HG02571 (cell line): ENCODE measurements around the gene TBPL1.
A peak's percentile ranks its signal among the peaks of the same experiment; 100 is the strongest.
"Not testable (repeated sequence)": the region's sequence is repeated elsewhere in the genome, so short reads cannot be mapped to it uniquely, and the experiment has no call there.

Experiments
- ATAC-seq: cut with Tn5 transposase; IDR thresholded peaks from one replicate; pipeline ENCODE4 v1.9.1; 2021; ENCODE audit warnings: mild to moderate bottlenecking, moderate library complexity; ENCODE audit not compliant: unreplicated experiment

Gene TBPL1

DNA sequence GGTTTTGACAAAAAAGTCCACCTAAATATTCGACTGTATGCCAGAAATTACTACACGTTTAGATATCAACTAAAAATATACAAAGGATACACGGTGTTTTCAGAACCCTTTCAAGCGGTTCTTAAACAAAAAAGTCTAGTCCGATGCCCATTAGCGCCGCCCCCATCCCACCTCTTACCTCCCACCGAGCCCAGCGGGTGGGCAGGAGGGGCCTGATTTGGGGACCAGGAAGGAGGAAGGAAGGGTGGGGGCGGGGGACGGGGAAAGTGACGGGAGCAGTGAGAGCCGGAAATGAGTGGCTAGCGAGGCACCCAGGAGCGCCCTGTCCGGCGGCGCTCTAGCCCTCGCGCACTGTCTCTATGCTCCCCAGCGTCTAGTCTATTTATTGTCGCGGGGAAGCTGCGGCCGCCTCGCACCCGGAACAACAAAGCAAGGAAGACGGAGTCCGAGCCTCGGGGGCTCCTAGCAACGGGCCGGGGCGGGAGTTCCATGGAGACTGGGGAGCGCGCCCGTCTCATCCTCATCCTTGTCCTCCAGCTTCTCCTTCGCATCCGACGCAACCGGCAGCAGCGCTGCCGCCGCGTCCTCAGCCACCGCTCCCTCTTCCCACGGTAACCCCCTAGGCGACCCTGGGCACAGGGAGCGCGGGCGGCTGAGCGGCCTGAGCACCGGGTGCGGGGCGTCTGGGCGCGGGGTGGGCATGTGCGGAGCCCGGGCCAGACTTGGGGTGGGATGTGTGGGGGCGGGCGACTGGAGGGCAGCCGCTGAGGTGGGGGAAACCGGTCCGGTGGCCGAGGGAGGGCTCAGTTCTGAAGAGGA lies at the start of gene TBPL1:
Gene TBPL1 (plus strand): TSS at position 410 of the 819 bp plus-strand sequence. CDS start 26,902 bp downstream, outside the sequence.
- ATAC-seq = peak; percentile 89

DNA sequence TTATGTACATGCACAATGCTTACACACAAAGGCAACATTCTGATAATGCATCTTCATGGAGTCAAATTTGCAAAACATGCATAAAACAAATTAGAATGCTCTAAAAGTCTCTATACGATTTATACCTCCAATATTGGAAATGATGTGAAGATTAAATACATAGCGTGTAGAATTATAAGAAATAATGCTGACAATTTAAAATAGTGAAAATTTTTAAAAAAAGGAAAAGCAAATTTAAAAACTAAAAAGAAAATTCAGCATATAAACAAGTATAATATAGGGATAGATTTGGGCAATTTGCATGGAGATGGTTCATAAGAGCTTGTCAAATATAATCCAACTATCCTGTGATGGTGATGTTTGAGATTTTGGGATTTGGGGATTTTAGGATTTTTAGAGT lies 49.2 kb upstream of the TBPL1 start:
- ATAC-seq = no peak

DNA sequence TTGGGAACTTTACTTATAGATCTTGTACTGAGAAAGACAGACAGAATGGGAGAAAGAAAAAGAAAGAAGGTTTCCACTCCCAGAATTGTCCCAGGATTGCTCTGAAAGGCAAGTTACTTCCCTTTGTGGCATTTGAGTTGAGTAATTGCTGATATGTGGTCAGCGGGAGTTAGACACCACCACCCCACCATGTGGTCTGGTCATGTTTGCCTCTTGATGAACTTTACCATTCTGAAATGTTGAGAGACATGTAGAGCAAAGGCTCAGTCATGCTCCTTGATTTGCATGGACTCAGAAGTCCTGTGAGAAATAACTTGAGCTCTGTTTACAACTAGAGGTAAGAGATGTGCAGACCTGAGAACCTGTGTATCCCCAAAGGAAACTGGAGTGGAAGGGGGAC lies 47.0 kb upstream of the TBPL1 start:
- ATAC-seq = no peak

DNA sequence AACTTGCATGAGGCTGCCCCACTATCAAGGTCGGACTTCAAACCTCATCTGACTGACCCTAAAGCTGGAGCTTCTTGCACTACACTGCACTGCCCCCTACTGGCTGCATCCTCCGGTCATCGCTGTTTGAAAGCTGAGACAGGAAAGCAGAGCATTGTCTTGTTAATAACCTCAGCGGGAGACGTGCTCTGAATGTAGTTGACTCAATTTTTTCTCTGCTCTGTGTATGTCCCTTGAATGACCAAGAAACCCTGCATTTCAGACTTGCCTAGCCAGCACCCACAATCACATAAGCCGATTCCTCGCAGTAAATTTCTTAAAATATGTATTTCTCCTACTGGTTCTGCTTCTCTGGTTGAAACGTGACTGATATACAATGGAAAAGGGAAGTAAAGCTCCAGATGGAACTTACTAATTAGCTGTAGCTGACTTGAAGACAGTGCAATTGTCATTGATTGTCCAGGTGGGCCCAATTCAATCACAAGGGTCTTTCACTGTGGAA lies 36.3 kb upstream of the TBPL1 start:
- peak; percentile 74 for ATAC-seq

DNA sequence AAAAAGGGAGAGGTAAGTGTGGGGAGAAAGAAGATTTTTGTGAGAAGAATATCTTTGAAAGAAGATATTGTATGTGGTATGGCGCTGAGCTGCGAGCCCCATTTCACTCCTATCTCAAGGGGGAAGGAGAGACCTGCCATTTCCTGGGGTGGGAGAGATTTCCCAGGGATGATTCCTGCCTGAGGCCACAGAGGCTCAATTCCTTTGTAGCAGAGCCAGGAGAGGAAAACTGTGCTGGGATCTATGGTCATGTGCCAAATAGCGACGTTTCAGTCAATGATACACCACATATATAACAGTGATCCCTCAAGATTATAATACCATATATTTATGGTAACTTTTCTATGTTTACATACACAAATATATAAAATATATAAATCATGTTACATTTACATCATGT lies 35.2 kb upstream of the TBPL1 start:
- no peak for ATAC-seq

DNA sequence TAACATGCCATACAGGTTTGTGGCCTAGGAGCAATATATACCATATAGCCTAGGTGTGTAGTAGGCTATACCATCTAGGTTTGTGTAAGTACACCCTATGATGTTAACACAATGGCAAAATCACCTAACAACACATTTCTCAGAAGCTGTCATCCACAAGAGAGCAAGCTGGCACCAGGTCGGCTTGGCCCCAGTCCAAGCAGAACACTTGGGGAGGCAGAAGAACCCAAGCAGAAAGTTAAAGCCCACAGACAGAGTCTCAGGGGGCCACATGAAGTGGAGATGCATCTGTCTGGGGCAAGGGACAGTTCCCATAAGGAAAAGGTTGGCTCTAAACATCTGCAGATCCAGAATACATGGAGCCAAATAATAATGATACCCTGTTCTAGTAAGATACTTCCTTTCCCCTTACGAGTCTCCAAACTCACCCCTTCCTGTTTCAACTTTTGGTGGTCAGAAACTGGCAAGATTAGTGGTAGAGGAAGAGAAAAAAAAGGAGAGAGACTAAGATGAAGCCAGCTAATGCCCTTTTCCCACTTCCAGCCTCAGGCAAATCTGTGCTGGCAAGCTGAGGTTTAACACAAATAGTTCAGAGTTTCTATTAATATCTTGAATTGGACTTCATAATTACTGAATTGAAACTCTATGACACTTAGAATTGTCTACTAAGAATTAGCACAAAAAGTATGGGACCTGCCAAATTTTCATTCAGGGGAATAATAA lies 34.7 kb upstream of the TBPL1 start:
- ATAC-seq = no peak

DNA sequence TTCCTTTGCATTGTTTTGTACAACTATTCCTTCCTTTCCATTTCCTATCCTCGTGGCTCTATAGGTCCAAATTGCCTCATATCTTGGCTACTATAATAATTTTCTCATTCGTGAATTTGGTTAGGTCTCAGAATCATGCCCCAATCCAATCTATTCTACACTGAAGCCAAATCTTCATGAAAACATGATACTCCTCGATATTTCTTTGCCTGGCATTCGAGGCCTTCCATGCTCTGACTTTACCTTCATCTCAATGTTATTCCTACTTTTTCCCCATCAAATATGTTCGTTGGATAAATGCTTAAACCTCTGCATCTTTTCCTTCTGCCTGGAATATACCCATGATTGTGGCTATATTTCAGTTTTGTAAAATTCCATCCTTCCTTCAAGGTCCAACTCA lies 33.7 kb upstream of the TBPL1 start:
- no peak for ATAC-seq

DNA sequence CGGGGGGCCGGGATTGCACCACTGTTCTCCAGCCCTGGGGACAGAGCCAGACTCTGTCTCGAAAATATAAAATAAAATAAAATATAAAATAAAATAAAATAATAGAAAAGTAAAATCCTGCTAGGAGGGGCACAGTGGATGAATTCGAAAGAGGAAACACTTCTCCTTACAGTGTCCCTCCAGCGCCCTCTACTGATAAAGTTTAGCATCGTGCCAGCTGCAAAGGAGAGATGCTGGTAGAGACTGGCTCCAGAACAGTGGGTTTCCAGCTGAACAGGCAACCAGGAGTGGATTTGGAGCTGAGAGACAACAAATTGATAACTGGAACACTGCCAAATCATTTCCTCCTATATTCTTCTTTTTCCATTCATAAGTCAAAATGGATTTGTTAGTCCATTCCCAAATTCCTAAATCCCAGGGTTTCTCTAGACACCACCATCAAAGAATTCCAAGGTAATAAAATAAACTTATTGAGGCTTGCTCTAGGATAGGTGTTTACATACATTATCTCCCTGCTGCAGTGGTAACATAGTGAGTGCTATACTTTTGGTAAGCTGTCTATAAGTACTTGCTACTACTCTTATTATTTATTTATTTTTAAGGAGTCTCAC lies 31.7 kb upstream of the TBPL1 start:
- no peak for ATAC-seq

DNA sequence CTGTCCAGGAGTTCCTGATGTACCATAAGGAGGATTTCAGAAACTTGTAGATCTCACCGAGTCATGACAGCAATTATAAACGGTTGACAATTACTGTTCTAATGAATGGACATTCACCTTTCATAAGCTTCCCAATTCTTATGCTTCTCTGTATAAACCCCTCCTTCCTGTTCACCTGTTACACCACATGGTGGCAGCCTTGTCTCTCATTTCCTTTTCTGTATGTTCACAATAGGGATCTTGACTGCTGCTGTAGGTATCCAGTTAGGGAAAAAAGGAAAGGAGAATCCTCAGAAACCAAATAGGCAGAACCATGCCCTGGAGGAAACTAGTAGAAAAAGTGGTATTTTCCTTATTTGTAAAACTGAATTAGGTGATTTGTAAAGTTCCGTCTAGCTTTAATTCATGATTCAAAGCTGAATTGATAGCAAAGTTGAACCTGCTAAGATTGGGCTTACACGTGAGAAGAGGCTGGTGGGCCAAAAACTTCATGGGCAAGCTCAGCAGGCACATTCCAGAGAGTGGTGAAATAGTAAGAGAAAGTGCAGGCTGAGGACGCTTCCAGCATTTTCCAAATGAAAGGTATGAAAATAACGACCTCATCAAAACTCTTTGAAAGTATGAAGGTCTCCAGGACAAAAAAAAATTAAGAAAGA lies 29.0 kb upstream of the TBPL1 start:
- peak; percentile 87 for ATAC-seq

DNA sequence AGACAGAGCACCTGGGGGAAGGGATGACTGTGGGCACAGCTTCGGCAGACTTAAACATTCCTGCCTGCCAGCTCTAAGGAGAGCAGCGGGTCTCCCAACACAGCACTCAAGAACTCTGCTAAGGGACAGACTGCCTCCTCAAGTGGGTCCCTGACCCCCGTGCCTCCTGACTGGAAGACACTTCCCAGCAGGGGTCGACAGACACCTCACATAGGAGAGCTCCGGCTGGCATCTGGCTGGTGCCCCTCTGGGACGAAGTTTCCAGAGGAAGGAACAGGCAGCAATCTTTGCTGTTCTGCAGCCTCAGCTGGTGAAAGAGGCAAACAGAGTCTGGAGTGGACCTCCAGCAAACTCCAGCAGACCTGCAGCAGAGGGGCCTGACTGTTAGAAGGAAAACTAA lies 21.8 kb upstream of the TBPL1 start:
- ATAC-seq = not testable (repeated sequence)

DNA sequence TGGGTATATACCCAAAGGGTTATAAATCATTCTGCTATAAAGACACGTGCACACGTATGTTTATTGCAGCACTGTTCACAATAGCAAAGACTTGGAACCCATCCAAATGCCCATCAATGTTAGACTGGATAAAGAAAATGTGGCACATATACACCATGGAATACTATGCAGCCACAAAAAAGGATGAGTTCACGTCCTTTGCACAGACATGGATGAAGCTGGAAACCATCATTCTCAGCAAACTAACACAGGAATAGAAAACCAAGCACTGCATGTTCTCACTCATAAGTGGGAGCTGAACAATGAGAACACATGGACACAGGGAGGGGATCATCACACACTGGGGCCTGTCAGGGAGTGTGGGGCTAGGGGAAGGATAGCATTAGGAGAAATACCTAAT lies 16.7 kb upstream of the TBPL1 start:
- not testable (repeated sequence) for ATAC-seq

DNA sequence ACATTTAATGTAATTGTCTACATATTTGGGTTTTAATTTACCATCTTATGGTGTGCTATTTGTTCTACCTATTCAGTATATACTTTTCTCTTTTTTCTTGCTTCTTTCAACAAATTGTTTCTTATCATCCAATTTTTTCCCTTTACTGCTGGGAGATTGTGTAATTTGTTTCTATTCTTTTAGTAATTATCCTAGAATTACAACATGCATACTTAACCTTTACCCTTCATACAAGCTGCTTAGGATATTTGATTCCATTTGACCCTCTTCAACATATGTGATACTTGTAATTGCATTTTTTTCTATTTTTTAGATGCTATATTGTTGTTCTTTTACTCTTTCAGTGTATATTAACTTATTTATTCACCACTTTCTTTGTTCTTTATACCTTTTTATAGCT lies 15.1 kb upstream of the TBPL1 start:
- ATAC-seq = no peak

DNA sequence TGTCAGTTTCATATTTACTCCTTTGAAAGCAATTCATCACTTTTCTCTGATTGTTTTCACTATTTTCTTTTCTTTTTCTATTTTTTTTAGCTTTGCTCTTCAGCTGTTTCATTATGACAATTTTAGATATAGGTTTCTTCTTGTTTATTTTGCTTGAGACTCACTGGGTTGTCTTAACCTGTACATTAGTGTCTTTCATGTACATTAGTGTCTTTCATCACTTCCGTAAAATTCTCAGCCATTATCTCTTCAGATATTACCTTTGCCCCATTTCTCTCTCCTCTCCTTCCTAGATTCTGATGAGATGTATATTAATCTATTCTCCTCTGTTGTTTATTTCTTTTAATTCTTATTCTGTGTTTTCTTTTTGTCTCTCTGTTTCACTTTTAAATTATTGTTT lies 14.5 kb upstream of the TBPL1 start:
- ATAC-seq = no peak

DNA sequence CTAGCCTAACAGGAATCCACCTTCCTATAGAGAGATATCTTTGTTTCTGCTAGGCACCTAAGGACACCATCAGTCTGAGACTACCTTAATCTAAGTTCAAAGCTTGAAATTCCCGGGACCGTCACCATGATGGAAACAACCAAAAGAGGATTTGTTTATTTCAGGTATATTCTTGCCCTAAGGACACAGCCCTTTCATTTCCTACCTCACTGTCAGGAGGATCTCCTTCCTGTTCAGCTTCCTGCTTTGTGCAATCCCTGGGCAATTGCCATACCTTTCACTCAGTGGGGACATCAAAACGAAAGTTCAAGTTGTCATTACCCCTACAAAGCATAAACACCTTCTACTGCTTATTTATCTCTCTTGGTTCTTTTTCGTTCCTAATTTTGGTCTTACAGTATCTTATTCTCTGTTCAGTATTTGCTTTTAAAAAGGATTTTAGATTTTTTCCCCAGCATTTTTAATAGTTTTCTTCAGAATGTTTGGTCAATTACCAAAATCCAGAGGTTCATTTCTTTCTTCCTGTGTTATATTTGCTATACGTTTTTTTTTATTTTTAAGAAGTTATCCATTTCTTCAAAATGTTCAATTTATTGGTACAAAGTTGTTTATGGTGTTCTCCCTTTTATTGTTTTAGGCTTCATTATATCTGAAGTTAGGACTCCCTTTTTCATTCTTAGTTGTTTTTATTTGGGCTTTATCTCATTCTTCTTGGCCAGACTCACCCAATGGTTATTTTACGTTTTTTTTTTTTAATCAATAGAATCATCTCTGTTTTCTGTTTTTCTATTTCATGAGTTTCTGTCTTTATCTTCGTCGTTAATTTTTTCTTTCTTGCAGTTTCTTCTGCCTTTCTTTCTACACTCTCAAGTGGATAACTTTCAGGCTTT lies 13.0 kb upstream of the TBPL1 start:
- ATAC-seq = no peak

DNA sequence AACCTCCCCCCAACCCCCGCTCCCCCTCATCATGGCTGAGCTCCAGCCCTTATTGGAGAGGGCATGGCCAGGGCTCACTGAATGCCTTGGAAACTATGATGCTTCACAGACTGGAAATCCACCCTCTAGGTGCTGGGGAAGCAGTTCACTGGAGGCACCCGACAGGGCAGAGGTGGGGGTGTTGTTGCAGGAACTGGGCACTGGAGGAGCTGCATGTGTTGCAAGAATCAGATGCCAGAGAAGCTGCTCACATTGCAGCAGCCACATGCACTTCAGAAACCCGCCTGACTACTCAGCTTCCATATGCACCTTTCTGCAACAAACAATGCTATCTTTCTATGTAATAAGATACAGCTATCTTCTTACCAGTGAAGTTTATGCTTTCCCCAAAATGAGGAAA lies 7.9 kb upstream of the TBPL1 start:
- ATAC-seq = no peak

DNA sequence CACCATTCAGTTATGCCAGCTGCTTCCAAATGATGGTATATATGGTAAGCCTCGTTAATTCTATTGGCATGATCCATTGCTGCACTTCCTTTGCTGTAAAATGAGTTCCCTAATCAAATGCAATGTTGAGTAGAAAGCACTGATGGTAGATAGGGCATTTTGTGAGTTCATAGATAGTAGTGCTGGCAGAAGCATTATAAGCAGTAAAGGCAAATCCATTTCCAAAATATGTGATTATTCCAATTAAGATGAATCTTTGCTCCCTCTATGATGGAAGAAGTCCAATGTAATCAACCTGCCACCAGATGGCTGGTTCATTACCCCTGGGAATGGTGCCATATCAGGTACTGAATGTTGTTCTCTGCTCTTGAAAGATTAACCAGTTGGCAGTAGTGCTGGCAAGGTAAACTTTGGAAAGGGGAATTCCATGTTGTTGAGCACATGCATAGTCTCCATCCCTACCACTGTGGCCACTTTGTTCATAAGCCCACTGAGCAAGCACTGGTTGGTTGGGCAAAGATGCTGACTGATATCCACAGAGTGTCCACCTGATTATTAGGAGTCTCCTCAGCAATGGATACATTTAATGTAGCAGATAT lies 5.6 kb upstream of the TBPL1 start:
- ATAC-seq = no peak

DNA sequence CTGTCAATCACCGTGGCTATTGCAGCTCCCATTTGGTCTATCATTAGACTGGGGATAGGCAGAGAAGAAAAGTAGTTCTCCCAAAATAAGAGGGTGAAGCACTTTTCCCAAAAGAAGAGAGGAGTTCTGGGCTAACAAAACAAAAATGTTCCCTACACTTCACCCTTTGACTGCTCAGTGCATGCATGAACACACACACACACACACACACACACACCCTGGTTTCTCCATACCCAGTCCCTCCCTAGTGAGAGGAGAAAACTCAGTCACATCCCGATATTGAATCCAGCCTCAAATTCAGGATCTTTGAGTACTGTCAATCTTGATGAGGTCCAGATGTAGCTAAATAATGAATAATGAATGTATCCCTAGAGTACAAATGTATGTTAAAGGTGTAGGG lies 4.6 kb upstream of the TBPL1 start:
- ATAC-seq = no peak

DNA sequence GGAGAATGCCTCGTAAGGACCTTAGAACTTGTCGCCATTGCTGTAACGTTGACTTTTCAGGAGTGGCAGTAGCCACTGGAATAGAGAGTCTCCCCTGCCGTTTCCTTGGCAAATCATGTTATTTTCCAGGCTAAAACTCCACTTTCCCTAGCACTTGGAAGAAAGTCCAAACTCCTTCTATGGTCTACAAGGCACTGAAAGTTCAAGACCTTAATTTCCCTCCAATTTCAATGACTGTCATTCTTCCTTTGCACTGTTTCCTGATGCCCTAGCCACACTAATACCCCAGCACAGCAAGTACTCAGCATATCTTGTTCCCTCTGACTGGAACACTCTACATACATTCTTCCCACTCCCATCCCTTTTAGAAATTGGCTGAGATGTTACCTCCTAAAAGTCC lies 1.8 kb upstream of the TBPL1 start:
- no peak for ATAC-seq

DNA sequence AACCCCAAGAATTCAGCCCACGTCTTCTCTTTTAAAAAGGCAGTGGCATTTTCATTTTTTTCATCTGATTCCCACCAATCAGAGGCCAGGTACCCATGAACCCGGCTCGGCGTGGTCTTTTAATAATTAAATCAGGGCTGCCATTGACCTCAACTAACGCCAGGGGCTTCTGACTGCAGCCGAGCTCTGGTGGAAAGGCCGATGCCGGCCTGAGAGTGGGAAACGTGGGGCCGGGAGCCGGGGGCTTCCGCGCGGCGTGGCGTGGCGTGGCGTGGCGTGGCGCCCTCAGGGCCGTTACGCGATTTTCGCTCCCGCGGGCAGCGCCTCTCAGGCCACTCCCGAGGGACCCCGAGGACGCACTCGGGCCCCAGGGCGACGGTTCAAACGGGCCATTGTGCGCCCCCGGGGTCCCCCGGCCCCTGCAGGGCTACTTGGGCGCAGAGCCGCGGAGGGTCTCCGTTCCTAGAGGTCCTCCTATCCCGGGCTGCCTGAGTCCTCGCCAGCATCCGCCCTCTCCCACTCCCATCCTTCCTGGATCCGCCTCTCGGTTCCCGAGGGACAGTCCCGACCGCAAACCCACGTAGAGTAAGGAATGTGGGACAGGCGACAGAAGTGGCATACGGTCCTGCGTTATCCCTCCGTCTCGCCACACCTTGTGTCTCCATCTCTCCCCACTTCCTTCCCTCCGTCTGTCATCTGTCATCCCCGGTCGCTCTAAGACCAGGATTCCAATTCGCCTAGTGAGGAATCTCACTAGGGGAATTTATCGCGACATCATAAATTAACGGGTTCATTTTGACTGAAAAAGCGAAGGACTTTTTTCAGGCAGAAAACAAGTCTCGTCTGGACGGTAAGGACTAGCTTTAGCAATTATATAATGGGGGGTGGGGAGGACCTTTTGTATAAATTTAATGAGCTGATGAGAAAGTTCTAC lies 876 bp upstream of the TBPL1 start:
- peak; percentile 40 for ATAC-seq
